ENCODE results near the gene RUNX2.

- TF ChIP-seq ELF4 (IDR thresholded peaks at IDR 0.05) (no peak), L3MBTL2 (conservative IDR thresholded peaks at IDR 0.05) (no peak), FOXK2 (IDR thresholded peaks at IDR 0.05) (no peak), SP1 (IDR thresholded peaks at IDR 0.05) (no peak), SUZ12 (IDR thresholded peaks at IDR 0.05) (no peak), CTBP1 (IDR thresholded peaks at IDR 0.05; ENCODE audit: borderline replicate concordance) (no peak)
These were observed 244.7 kb downstream of the RUNX2 start for GRCh38 chr6:45572833-45573232.

All from HEK293T (cell line).